HG03103 (cell line): ENCODE measurements around the gene FNDC5.

Source experiments
- ATAC-seq: cut with Tn5 transposase; IDR thresholded peaks from one replicate; pipeline ENCODE4 v1.9.1; 2021; ENCODE audit warnings: low read depth; ENCODE audit not compliant: unreplicated experiment

Gene FNDC5

DNA sequence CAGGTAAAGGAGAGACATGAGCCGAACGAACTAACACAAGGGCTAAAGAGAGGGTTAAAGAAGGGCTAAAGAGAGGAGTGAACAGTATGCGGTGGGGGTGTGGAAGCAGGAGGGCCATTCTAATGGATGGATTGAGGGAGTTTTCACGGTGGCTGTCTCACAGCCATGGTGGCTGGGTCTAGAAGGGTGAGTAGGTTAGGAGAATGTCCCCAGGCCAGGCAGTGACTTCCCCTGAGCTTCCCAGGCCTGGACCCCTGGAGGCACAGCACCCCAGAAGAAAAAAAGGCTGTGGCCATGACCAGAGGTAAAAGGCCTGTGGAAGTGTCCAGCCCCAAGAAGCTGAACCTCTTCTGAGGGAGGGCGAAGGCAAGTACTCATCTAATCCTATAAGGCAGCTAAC lies 3.6 kb downstream of the FNDC5 start:
- ATAC-seq = no peak

DNA sequence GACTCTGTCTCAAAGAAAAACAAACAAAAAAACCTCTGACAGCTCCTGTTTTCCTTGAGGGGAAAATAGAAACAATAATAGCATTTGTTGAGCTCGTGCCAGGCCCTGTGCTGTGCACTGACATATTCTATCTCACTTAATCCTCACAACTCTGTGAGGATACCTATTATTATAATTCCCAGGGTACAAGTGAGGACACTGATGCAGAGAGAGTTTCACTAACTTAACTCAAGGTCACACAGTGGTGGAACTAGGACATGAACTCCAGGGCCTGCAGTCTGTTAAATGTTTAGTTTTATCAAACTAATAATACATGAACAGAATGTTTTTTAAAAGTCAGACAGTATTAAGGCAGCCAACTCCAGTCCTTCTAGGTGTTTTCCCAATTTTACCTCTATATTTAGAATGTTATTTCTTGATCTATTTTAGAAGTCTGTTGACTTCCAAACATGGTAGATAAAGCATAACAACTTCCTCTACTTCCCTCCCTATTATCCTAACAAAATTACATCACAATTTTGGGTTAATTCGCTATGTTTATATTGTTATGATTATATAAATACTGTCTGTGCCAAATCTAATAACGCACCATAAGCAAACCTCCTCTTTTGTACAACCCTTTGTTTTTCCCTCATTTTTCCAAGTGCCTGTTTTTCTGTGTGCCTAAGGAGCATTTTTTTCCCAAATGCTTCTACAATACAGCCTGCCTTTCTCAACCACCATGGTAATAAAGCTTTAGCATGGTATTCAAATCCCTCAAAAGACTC lies 4.9 kb downstream of the FNDC5 start:
- ATAC-seq = no peak

DNA sequence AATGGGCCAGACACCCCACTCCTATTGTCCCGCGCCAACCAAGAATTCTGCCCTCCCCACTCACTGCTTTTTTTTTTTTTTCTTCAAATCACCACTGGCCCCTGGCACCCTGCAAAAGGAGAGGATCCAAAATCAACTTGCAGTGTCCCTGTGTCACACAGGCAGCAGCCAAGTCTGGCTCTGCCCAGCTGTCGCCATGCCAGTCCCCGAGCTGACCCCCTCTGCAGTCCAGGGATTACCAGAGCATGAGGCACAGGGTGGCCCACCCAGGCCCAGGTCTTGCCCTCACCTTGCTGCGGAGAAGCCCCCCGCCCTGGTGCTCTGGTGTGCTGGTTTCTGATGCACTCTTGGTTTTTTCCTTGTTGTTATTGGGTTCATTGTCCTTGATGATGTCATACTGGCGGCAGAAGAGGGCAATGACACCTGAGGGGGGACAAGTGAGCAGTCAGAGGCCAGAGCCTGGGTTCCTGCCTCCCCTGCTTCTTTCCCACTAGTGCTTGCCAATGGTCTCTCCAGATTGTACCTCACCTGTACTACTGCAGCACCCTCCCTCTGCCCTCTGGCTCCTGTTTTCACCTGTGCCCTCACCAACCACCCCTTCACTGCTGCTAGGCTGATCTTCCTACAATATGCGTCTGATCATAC lies 6.2 kb downstream of the FNDC5 start:
- no peak for ATAC-seq

DNA sequence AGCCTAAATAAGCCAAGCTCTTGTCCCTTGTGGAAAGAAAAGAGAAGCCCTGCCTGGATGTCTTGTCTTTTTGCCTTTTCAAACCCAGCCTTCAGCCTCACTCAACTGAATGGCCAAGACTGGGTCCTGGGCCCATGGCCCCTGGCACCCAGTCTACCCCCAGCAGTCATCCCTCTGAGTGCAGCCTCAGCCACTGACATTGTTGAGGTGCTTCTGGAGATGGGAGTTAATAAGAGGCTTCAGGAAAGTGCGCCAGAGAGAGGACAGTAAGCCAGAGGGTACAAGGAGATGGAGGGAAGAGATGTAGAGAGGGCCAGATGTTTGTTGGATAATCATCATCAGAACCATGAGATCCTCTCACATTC lies 6.8 kb downstream of the FNDC5 start:
- ATAC-seq = no peak

DNA sequence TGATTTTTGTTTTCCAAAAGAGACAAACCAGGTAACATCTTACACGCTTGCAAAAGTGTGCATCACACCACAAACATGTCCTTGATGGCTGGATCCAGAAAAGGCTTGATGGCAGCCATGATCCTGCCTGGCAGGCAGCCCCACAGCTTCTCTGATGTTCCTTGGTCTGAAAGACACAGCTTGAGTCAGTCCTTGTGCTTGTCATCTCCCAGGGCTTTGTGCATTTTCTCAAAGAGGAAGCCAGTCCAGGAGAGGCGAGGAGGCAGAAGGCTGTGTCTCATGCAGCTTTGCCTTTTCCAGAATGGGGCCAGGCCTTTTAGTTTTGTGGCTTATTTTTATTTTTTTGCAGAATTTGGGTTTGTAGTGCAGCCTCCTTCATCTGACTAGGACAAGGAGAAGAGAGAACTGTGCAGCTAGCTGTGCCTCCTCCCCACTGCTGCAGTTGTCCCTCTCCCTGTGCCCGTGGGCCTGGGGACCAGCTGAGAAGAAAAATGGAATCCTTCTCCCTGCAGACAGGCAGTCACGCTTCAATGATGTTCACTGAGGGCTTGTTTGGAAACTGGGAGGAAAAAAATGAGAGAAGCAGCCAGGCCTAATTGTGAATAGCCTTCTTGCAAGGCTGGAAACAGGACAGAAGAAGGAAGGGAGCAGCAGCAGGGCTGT lies 7.4 kb downstream of the FNDC5 start:
- ATAC-seq = no peak

DNA sequence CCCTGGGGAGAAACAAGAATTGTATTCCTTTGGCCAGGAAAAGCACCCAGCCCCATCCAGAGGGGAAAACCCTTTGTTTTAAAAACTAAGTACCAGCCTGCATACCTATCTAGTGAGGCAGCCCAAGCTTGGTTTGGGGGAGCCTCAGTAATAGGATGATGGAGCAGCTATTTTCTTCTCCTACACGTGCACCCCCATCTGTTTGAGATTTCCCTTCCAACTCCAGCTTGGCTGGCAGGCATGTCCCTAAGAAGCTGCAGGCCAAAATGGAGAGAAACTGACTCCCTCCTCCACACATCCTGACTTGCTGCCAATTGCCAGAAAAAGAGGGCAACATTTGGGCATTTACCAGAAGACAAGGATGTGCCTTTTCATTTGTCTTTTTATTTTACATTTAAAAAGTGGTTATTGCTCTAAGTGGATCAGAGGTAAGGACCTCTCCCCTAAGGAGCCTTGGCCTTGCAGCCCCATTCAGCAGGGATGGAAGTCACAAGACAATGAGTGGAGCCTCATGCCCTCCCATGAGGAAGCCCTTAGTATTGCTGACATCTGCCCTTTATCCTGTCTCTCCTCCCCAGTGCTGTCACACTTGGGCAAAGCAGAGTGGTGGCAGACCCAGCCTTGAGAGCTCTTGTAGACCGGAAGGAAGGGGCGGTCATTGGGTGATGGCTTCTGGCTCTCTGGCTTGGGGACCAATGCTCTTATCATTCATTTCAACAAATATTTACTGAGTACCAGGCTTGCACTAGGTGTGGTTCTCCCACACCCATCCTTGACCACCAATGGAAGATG lies 8.6 kb downstream of the FNDC5 start:
- no peak for ATAC-seq

DNA sequence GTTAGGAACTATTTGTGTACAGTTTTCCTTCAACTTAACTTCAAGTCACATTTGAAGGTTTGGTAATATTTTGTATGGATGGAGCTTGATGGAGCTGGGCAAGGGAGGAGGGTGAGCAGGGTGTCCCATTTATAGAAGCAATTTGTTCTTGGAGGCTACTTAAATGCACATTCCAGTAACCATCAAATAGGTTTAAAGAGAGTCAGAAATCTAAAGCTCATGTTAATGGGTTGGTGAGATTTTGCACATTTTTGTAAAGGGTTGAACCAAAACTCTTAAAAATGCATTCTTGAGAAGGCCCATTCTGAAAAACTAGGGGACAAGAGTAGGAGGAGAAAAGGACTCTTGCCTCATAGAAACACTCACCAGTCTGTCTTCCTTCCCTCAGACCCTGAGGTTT lies 10.1 kb downstream of the FNDC5 start:
- ATAC-seq = no peak

DNA sequence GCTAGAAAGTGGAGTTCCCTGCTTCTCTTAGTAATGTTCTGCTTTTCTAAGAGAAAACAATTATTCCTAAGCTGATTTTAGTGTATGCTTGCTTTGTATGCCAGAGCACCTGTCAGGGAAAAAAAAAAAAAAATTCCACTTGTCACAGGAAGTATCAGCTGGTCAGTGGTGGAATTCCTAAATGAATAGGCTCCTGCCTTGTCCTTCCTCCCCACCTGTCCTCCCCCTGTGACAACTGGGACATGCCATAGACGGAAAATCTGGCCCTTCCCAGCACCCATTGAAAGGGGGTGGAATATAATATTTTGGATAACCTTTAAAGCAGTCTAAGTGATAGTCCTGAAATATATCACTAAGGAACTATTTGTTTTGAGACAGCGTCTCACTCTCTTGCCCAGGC lies 10.8 kb downstream of the FNDC5 start:
- no peak for ATAC-seq

DNA sequence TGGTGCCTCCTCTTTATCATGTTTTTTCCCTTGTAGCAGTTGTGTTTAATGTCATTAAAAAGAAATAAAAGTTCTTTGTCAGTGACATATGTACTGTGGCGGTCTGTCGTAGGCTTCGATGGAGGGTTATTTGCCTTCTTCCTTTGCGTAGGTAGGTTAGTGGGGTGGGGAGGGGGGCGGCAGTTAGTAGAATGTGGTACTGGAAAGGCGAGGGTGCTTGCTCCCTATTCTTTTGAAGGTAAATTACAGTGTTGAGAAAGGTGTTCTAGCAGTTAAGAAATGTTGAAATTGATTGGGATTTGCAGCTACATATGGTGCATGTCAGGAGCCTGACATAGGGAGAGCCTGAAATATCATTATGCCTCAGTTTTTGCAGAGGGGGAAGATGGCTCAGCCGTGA lies 11.9 kb downstream of the FNDC5 start:
- no peak for ATAC-seq

DNA sequence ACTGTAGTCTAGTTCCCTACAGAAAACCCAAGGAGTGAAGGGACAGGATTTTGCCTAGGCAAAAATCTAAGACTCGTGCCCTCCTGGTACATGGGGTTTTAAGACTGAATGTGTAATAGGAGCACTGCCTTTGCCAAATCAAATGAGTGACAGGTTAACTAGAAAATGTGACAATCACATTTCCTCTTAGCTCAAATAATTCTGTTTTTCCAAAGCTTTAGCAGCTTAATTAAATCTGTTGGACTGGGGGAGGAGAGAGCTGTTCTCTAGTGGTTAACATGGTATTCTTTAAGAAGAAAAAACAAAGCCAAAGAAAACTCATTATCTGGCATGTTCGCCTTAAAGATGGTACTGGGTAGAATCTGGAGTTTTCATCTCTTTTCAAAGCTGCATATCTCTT lies 12.6 kb downstream of the FNDC5 start:
- ATAC-seq = no peak

DNA sequence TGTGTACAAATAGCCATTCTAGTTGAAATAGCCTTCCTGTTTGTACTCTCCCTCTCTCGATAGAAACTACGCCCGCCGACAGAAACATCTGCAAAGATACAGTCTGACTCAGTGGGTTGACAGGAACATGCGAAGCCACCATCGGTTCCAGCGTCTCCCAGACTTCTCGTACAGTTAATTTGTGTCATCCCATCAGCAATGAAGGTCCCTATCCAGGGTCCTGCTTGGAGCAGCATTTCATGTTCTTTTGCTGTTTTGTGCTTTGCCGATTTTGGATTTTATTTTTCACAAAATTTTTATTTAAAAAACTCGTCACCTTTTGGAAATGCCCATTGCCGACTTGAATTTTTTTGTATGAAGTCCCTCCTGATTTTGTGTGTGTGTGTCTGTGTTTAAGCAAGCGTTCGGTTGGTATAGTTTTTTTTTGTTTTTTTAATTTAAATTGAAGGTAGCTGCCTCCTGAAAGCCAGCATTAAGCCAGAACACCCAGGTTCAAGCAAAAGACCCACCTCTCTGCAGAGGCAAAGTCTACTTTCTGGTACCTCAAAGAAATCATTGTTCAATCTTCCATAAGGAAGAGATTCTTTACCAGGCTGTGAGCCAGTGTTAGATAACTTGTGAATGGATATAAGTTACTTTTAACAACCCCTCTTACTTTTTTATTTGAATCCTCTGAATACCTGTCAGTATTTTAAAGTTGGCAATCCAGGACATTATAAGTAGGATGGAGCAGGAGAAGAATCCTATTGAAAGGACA lies 14.7 kb downstream of the FNDC5 start:
- ATAC-seq = no peak

DNA sequence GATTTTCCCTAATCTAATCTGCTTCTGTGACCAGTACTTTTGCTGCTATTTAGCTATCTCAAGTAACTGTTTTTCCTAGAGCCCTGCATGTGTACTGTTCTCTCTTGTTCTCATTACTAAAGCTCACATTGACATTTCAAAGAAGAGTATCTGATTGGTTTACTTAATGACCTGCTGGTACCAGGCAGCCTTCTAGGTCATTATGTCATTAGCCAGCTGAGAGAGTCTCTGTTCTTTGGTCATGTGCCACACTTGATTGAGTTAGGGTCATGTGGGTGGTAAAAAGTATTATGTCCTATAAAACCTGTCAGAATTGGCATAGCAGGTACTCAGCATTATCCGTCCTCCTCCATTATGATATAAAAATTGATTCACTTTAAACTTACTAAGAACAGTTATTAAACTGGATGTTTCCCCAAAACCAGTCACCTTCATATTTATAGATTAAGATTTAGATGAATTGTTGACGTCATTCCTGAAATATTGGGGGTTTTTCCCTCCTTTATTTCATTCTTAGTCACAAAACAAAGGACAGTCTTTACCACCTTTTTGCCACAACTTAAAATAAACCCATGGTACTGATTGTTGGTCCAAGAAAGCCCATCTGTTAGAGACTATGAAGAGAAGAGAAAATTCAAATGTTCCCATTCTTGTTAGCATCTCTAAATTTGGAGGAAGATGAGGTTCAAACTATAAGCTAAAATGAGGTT lies 22.2 kb downstream of the FNDC5 start:
- no peak for ATAC-seq

DNA sequence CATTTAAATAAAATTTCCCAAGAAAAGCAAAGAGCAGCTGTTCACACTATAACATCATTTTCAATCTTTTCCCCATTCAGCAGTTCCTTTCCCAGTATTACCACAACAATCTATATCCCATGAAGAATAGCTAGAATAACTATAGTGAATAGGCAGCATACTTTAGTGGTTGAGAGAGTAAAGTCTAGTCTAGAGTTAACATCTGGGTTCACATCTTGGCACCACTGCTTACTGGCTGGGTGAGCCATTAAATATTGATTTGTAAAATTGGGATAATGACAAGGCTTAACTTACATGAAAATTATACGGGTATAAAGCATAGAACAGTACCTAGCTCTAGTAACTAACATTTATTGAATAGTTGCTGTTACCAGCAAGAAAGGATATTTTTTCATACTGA lies 38.8 kb downstream of the FNDC5 start:
- ATAC-seq = no peak

DNA sequence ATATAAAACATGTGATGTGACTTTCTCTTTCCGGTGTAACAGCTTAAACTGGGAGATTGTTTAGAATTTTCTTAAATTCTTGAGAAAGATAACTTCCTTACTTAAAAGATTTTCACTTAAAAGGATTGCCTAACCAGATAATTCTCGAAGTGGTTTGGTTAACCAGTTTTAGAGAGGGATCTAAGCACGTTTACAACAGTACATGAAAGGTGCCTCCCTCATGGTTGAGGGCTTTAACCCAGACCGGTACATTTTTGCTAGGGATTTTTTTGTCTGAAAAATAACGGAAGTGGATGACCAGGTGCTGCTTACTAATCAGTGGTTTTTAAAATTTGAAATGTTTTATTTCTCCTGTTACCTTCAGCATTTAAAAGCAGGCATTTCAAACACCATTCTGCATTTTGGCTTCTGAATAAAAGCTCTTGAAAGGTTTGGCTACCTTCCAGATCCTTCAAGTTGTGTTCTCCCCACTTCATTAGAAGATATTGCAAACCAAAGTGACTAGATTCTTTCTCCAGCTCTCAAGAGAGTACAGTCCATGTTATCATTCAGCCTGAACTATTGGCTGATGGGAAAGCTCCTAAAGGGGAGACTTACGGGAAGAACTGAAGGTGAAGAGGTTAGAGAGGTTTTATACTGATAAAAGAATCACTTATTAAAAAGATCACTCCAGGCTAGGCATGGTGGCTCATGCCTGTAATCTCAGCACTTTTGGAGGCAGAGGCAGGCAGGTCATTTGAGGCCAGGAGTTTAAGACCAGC lies 40.4 kb downstream of the FNDC5 start:
- no peak for ATAC-seq

DNA sequence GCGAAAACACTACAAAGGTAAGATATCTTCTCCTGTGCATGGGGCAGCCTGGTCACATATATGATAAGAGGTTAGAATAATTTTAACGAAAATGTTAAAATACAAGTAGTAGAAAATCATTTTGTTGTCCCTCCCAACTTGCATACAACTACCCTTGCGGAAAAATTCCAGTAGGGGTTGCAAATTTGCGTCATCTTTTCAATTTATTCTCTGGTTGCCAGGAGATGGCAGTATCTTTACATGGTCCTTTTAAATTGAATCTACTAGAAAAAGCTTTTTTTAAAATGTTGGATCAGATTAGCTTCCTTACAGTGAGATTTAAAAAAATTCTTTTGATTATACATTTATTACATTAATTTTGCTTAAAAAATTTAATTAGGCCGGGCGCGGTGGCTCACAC lies 42.4 kb downstream of the FNDC5 start:
- ATAC-seq = no peak

DNA sequence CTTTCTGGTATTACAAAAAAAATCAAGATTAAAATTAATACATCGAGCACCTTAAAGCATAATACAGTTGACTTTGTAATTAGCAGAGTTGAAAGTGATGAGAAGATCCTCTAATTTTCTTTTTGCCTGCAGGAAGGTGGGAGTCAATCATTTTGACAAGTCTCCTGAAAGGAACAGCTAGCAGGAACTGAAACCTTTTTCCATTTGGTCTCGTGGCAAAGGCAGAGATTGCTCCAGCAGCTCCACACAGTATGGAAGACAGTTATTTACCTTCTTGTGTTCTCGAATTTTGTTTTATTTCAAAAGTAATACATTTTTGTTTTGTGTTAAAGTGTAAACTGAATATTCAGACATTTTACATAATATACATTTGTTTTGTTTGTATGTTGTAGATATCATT lies 45.5 kb downstream of the FNDC5 start:
- ATAC-seq = no peak

DNA sequence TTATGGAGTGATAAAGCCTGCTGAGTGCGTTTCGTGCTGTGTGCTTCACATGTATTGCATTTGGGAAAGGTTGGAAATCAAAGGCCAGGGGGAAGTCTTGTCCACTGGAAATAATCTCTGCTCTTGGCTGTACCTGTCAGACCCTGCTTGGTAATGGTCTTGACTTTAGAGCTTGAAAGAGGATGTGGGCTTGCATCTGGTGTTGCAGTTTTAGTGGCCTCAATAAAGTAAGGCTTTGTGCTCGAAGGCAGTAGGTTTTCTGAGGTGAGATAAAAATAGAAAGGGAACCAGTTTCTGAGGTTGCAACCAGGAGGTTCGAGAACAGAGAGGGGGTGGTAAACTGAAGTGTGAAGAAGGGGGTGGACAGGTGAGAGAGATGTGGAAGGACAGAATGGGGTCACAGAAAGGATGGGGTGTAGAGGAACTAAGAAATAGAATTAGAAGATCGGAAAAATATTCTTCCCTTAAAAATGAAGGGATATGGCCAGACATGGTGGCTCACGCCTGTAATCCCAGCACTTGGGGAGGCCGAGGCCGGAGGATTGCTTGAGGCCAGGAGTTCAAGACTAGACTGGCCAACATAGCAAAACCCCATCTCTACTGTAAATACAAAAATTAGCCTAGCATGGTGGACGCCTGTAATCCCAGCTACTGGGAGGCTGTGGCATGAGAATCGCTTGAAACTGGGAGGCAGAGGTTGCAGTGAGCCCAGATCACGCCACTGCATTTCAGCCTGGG lies 51.7 kb downstream of the FNDC5 start:
- peak; percentile 37 for ATAC-seq
